ENCODE results near the gene FOXP2. TPM values are rescaled to one million over a fixed set of nuclear protein-coding genes. Genes with fewer than 3 reads are reported as not detected.

Gene FOXP2
- total RNA-seq, 3 donors from 2014 or later = 5.9 to 21.3 (median 11.1) TPM

- no peak for DNase-seq (ENCODE audit: low spot score in 2 of 2)
- Histone ChIP-seq H3K9me3 (no peaks in the 10 kb centered on the region), H3K4me3 (no peak overlapping the region), H3K4me1 (no peaks in the 10 kb centered on the region), H3K36me3 (no peaks in the 10 kb centered on the region), H3K27ac (no peak overlapping the region), H3K27me3 (no peaks in the 10 kb centered on the region)
- TF ChIP-seq POLR2AphosphoS5 (IDR thresholded peaks at IDR 0.05) (no peak), POLR2A (IDR thresholded peaks at IDR 0.05) (no peak), CTCF (IDR thresholded peaks at IDR 0.05) (no peak)
- intact Hi-C loops (cut with DNase I; ENCODE audit: low total_unique reads) = no loop called here
Measured at GRCh38 chr7:114422507-114423501, 8.2 kb downstream of the FOXP2 start.

GRCh38 chr7:114426382-114426781 lies 11.8 kb downstream of the FOXP2 start:
- H3K9me3 ChIP-seq = no peaks in the 10 kb centered on the region
- H3K4me3 ChIP-seq = no peak overlapping the region
- H3K27me3 ChIP-seq = no peaks in the 10 kb centered on the region
- TF ChIP-seq CTCF (IDR thresholded peaks at IDR 0.05) = no peak
- TF ChIP-seq POLR2AphosphoS5 (IDR thresholded peaks at IDR 0.05) = no peak
- TF ChIP-seq POLR2A (IDR thresholded peaks at IDR 0.05) = no peak
- intact Hi-C loops (cut with DNase I; ENCODE audit: low total_unique reads) = no loop called here
- no peak overlapping the region for H3K27ac ChIP-seq
- no peaks in the 10 kb centered on the region for H3K4me1 ChIP-seq
- DNase-seq (ENCODE audit: low spot score in 2 of 2) = no peak
- H3K36me3 ChIP-seq = no peaks in the 10 kb centered on the region

GRCh38 chr7:114426824-114427223 lies 12.2 kb downstream of the FOXP2 start:
- no peak for DNase-seq (ENCODE audit: low spot score in 2 of 2)

GRCh38 chr7:114428211-114428610 lies 13.6 kb downstream of the FOXP2 start:
- DNase-seq (ENCODE audit: low spot score in 2 of 2) = no peak

More at GRCh38 chr7:114426824-114427223, 12.2 kb downstream of the FOXP2 start:
- no peak overlapping the region for H3K27ac ChIP-seq
- no peaks in the 10 kb centered on the region for H3K27me3 ChIP-seq
- H3K4me3 ChIP-seq = no peak overlapping the region
- TF ChIP-seq POLR2A (IDR thresholded peaks at IDR 0.05) = no peak
- no peak for TF ChIP-seq CTCF (IDR thresholded peaks at IDR 0.05)
- no peak for TF ChIP-seq POLR2AphosphoS5 (IDR thresholded peaks at IDR 0.05)
- no peaks in the 10 kb centered on the region for H3K36me3 ChIP-seq
- no peaks in the 10 kb centered on the region for H3K4me1 ChIP-seq
- intact Hi-C loops (cut with DNase I; ENCODE audit: low total_unique reads) = no loop called here
- no peaks in the 10 kb centered on the region for H3K9me3 ChIP-seq

More at GRCh38 chr7:114428211-114428610, 13.6 kb downstream of the FOXP2 start:
- H3K4me1 ChIP-seq = no peaks in the 10 kb centered on the region
- no peaks in the 10 kb centered on the region for H3K36me3 ChIP-seq
- no peaks in the 10 kb centered on the region for H3K27me3 ChIP-seq
- intact Hi-C loops (cut with DNase I; ENCODE audit: low total_unique reads) = no loop called here
- H3K9me3 ChIP-seq = no peaks in the 10 kb centered on the region
- H3K4me3 ChIP-seq = no peak overlapping the region
- no peak overlapping the region for H3K27ac ChIP-seq
- TF ChIP-seq CTCF (IDR thresholded peaks at IDR 0.05) (no peak), POLR2AphosphoS5 (IDR thresholded peaks at IDR 0.05) (no peak), POLR2A (IDR thresholded peaks at IDR 0.05) (no peak)
